Endothelial cell of coronary artery (primary cell): ENCODE data around the gene ANKRD61. TPM values are rescaled to one million over a fixed set of nuclear protein-coding genes. Genes with fewer than 3 reads are reported as not detected.

Source experiments
- total RNA-seq: library from RNA; depleted of rRNA; stranded (reverse); fragments of >200 nt; gene quantifications from 2 replicates; pipeline ENCODE4 v1.2.3, GENCODE V29; 2014

ANKRD61 gene
- total RNA-seq, result 0.09 and 0.18 TPM in 2 replicates

DNA sequence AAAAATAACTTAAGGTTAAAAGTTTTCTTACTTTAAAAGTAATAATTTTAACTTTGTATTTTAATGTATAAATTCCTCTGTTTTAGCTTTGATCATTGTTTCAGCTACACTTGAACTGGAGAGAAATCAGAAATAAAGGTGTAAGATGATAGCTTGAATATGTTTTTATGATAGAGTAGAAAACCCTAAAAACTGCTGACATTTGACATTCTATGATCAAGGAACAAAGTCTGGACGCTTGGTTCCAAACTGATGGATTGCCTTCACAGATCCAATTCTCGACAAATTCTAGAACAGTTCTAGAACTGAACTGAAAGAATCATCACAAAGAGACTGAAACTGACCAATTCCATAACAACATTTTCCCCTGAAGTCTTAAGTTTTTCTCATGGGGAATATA is at the start of gene ANKRD61:
ANKRD61 (plus strand) TSS at position 389 of the 400 bp plus-strand sequence; CDS start at position 389, 0 bp downstream.

DNA sequence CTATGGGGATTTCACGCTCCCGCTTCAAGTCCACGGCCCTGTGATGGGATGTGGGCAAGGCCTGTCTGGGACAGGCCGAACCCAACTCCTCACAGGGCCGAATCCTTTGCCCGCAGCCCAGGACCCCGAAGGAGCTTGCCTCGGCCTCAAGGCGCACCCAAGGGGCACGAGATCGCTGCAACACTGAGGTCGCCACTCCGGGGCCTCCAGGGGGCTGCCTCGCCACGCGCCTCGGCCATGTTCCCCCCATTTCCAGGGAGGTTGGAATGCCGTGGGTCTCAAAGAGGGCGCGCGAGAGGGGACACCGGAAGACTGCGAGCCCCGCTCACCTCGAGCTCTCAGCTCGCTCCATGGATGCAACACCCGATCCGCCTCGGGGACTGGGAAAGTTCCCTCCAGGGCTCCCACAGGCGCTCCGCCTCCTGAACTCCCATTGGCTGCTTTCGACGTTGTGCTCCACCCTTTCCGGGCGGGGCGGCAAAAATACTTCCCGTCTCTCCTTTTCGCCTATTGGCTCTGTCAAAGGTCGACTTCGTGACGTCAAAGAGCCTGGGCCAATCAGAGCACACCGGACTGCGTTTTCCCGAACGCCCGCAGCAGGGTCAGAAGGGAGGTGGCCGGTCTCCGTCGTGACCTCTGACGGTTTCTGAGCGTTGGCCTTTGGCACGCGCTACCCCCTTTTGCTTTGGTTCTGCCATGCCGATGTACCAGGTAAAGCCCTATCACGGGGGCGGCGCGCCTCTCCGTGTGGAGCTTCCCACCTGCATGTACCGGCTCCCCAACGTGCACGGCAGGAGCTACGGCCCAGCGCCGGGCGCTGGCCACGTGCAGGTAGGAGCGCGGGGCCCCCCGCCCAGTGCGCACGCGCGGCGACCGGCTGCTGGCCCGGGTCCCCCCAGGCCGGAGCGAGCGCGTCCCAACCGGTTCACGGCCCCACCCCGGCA is 22.2 kb upstream of the ANKRD61 start, which contains the start of the genes AIMP2 and PMS2:
AIMP2 (plus strand) TSS at position 605 of the 944 bp plus-strand sequence; CDS start at position 697, 92 bp downstream.
PMS2 (minus strand) TSS at position 382 of the 944 bp plus-strand sequence; CDS start at position 352, 30 bp downstream.

Other genes starting within 250 kb of the ANKRD61 start
- gene RNF216, start 249.7 kb upstream of the ANKRD61 start, total RNA-seq, result 24.6 and 31.0 TPM in 2 replicates
- gene OCM, start 150.6 kb upstream of the ANKRD61 start, total RNA-seq, result not detected in 2 replicates
- gene CCZ1, start 132.6 kb upstream of the ANKRD61 start, total RNA-seq, result 37.9 and 54.8 TPM in 2 replicates
- gene RSPH10B, start 60.7 kb upstream of the ANKRD61 start, total RNA-seq, result under 0.01 and 0.09 TPM in 2 replicates
- 14.7 and 15.0 TPM in 2 replicates for gene PMS2, start 22.3 kb upstream of the ANKRD61 start, total RNA-seq
- gene AIMP2, start 22.1 kb upstream of the ANKRD61 start, total RNA-seq, result 56.3 and 67.6 TPM in 2 replicates
- gene EIF2AK1, start 27.8 kb downstream of the ANKRD61 start, total RNA-seq, result 38.6 and 54.2 TPM in 2 replicates
- gene USP42, start 73.6 kb downstream of the ANKRD61 start, total RNA-seq, result 3.1 and 3.5 TPM in 2 replicates
- 8.0 and 21.0 TPM in 2 replicates for gene CYTH3, start 241.2 kb downstream of the ANKRD61 start, total RNA-seq